GM19438 (cell line): Measurements from ENCODE around the gene APOA4.
A peak's percentile ranks its signal among the peaks of the same experiment; 100 is the strongest.
"Not testable (repeated sequence)": the region's sequence is repeated elsewhere in the genome, so short reads cannot be mapped to it uniquely, and the experiment has no call there.

Source experiments
- ATAC-seq: cut with Tn5 transposase; IDR thresholded peaks from one replicate; pipeline ENCODE4 v1.9.1; 2021; ENCODE audit warnings: low read depth; ENCODE audit not compliant: unreplicated experiment

Gene APOA4

GRCh38 chr11:116807601-116808261 lies 15.4 kb downstream of the APOA4 start:
- no peak for ATAC-seq

DNA sequence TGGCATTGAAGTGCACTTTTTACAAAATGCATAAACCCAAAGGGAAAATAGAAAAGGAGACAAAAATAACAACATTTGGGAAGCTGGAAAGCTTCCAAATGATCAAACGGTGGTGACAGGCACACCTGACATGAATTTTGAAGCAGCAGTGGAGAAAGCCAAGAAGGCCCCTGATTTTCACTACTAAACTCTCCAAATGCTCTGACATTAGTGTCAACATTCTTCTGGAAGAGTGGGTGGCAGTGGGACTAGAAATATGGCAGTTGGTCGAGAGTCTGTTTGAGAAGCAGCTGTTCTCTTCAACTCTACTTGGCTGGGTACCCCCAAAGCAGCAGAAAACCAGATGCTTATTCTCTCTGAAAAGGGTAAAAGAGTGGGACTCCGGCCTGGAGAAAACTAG lies 19.1 kb downstream of the APOA4 start:
- no peak for ATAC-seq

GRCh38 chr11:116801662-116802061 lies 21.4 kb downstream of the APOA4 start:
- not testable (repeated sequence) for ATAC-seq

- ATAC-seq, result no peak
Observed at GRCh38 chr11:116800610-116801009, 22.5 kb downstream of the APOA4 start.

- no peak for ATAC-seq
Observed at GRCh38 chr11:116798368-116798767, 24.7 kb downstream of the APOA4 start.

DNA sequence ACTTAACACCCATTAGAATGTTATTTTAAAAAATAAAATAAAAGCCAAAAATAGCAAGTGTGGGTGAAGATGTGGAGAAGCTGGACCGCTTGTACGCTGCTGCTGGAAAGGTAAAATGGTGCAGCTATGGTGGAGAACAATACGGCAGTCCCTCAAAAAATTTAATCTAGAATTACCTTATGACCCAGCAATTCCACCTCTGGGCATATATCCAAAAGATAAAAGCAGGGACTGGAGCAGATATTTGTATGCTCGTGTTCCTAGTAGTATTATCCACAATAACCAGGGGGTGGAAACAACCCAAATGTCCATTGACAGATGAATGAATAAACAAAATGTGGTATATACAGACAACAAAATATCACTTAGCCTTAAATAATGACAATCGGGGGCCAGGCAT lies 25.3 kb downstream of the APOA4 start:
- no peak for ATAC-seq

DNA sequence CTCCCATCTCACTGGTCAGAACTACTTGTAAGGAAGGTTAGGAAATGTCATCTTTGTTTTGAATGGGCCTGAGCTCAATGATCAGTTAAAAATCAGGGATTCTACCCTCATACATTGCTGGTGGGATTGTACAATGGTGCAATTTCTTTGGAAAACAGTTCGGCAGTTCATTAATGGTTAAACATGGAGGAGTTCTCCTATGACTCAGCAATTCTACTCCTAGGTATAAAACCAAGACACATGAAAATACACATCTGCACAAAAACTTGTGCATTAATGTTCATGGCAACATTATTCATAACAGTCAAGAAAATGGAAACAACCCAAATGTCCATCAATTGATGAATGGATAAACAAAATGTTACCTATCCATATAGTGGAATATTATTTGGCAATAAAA lies 26.6 kb downstream of the APOA4 start:
- no peak for ATAC-seq

DNA sequence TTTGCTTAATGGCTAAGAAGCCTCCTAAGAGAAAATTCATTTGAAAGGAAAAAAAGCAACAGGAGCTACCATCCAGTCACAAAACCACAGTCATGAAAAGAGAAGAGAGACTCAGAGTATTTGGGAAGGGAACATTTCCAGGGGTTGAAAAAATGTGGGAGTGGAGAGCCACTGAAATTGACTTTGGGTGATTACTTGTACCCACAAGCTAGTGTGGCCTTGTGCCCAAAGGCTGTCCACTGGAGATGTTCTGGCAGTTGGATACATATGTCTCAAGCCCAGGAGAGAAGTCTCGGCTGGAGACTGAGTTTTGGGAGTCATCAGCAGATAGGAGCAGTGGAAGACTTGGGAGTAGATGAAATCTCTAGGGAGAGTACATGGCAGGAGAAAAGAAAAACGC lies 28.3 kb downstream of the APOA4 start:
- no peak for ATAC-seq

DNA sequence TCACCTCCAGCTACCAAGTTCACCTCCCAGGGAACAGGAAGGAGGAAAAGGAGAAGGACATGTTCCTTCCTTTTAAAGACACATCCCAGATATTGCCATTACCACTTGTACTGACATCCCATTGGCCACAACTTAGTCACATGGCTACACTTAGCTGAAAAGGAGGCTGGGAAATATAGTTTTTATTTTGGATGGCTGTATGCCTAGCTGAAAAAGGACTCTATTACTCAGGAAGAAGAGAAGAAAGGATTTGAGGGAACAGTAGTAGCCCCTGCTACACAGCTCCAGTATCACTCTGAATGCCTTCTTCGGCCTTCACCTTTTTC lies 29.4 kb downstream of the APOA4 start:
- ATAC-seq, result no peak

GRCh38 chr11:116792869-116793771 lies 30.0 kb downstream of the APOA4 start:
- no peak for ATAC-seq

DNA sequence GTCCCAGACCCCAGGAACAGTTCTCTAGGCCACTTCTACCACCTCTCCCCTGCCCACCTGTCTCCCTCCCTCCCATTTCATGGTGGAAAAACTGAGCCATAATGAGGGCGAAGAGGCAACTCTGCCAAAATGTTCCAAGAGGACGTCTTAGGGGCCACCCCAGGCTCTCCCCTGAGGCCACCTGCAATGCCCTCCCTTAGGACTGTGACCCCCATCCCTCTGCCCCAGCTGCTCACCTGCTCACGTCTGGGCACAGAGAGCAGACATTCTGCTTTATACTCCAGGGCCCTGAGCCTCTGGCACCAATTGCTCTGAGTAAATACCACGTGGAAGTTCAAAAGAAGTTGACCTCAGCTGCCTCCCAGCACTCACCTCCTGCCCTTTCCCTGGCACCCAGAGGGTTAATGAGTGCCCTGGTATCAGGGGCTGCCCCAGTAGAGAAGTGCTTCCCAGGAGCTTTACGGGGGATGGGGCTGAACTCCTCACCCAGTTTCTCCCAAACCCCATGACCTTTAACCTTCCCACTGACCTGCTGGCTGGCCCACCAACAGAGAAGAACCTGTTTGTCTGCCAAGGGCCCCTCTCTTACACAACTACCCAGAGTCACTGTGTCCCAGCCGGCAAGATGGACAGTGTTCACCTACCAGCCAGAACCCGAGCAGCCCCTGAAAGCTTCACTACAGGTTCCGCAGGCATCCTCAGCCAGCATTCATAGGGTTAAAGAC lies 30.8 kb downstream of the APOA4 start:
- no peak for ATAC-seq

DNA sequence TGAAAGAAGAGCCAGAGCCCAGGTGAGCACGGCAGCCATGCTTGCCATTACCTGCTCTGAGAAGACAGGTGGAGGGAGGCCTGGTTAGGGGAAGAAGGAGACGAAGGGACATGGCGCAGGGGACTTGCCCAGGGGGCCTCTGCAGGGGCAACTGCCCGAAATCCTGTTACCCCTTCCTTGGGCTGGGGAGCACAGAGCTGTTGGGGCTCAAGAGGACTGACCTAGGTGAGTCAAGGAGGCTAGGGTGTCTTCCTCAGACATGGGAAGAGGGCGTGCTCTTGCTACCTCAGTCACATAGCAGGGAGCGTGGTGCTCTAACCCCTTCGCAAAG lies 31.3 kb downstream of the APOA4 start, which contains the start of gene APOA5:
APOA5 (minus strand) TSS at position 67 of the 331 bp plus-strand sequence; CDS start at position 48, 19 bp downstream.
- no peak for ATAC-seq

DNA sequence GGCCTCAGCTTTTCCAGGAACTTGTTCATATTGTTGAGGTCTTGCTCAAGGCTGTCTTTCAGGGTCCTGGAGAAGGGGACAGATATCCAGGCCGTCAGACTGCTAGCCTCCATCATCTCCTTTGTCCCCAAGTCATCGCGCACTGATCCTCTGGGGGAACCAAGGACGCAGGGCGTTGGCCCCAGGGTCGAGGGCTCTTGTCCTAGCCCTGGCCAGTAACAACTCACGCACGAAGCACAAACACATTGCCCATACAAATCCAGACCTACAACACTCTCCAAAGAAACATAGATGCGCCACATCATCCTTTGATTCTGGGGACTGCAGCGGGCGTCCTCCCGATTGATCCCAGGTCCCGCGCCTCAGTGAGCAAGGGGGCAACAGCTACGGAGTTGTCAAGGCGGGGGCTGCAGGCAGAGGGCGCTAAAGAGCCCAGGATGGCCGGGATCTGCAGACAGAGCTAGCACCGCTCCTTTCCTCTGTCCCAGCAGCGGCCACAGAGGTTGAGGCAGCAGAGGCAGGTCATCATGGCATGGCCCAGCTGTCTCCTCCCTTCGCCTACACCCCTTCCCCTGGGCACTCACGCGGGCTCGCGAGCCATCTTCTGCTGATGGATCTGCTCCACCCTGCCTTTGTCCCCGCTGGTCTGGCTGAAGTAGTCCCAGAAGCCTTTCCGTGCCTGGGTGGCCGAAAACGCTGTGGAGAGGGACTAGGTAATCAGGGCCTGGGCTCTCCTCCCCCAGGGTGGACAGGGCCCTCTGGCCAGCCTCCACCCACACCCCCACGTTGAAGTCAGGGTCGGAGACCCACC lies 31.9 kb downstream of the APOA4 start:
- ATAC-seq, result no peak

DNA sequence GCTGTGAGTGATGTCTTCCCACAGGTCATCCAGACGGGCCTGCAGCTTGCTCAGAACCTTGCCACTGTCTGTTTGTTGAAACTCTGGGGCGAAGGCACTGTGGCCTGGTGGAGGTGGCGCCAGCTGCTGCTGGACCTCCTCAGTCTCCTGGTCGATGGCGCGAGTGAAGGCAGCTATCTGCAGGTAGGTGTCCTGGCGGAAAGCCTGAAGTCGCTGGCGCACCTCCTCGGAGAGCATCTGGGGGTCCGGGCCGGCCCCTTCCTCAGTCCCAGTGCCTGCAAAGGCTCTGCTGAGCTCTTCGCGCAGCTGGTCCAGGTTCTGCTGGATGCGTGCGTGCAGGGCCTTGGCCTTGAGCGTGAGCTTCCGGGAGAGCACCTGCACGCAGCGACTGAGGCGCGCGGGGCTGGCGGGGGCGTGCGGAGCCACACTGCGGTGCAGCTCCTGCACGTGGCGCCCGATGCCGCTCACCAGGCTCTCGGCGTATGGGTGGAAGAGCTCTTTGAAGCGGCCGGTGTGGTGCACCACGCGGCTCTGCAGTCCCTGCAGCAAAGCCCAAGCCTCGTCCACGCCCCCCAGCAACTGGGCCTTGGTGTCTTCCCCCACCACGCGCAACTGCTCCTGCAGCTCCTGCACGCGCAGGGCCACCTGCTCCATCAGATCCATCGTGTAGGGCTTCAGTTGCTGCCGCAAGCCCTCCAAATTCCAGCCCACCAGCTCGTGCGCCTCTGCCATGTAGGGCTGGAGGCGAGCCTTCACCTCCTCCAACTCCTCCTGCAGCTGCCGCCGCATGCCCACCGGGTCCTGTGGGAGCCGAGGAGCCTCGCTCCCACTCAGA lies 32.7 kb downstream of the APOA4 start:
- ATAC-seq, result no peak

DNA sequence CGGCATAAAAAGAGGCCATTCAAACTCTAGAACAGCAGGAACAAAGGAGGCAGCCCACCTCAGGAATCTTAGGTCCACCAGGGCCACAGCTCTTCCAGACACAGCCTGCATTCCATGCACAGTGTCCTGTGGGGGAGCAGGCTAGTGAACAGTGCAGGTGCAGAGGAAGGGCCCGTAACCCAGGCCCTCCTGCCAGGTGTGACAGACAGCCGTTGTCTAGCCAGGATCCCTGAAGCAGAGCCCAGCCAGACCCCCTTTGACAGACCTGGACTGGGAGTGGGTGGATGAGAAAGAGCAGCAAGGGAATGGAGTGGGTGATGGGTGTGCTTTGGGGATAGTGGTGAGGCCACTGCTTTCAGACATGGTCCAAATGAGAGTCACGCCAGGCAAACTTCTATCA lies 34.1 kb downstream of the APOA4 start:
- ATAC-seq, result no peak

DNA sequence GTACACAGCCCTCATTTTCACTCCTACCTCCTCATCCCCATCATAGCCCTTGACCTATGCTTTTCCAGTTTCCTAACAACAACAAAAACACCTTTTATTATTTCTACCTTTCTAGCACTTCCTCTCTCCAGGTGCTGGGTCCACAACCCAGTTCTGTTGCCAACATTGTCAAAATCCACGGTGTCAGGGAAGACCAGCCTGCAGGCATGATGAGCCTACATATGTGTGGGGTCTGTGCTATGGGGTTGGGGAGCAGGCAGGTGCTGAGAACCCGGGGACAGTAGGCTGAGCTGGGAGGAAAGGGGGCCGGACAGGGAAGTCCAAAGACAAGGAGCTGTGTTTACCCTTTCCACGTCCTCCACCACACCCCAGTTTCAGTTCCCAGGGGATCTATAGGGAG lies 34.6 kb downstream of the APOA4 start:
- no peak for ATAC-seq

- ATAC-seq, result peak; percentile 96
Observed at GRCh38 chr11:116787786-116788486, 35.2 kb downstream of the APOA4 start, which contains the start of gene ZPR1. ZPR1 (minus strand) TSS chr11:116788023; CDS start chr11:116787990, 33 bp downstream.

DNA sequence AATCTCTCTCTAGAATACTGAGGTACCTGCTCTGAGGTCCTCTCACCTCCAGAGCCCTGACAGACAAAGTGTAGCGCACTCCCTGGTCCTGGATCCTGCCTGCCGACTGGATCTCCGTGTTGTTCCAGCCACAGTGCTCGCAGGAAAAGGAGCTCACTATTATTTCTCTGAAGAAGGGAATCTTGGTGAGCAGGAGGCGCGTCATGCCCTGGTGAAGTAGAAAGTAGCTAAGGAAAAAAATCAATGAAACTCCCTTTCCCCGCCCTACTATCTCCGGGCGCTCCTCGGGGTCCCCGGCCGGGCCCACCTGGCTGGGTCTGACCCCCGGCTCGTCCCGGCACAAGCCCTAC lies 35.7 kb downstream of the APOA4 start:
- no peak for ATAC-seq

- no peak for ATAC-seq
Observed at GRCh38 chr11:116786966-116787365, 36.1 kb downstream of the APOA4 start.
